K562 (cell line): ENCODE measurements around the gene PSRC1. TPM values are rescaled to one million over a fixed set of nuclear protein-coding genes. Genes with fewer than 3 reads are reported as not detected.

ENCODE experiments used
- CREM ChIP-seq: IDR thresholded peaks from 2 replicates; pipeline ENCODE4 v1.6.1; 2014; ENCODE audit warnings: antibody characterized with exemption, low read depth
- FOXP1 ChIP-seq: sonication (generic); formaldehyde crosslinking; IDR thresholded peaks from 2 replicates; pipeline ENCODE4 v1.8.0; 2022; ENCODE audit warnings: mild to moderate bottlenecking, missing genetic modification reagents
- GATAD2B ChIP-seq: fragments of 450-650 bp; IDR thresholded peaks from 2 replicates; pipeline ENCODE4 v1.6.1; 2017; ENCODE audit warnings: mild to moderate bottlenecking, borderline replicate concordance
- GTF2E2 ChIP-seq: fragments of 200-800 bp; sonication (Bioruptor generic); IDR thresholded peaks from 2 replicates; pipeline ENCODE4 v1.6.1; 2016; ENCODE audit warnings: missing genetic modification characterization, missing compliant biosample characterization
- MCM7 ChIP-seq, 2 experiments: fragments of 450-650 bp; IDR thresholded peaks; 2 replicates each; pipeline ENCODE4 v1.6.1; 2016 to 2018
- NR2C1 ChIP-seq, 2 experiments: fragments of 450-650 bp; IDR thresholded peaks; 2 replicates each; pipeline ENCODE4 v1.6.1; 2017; ENCODE audit warnings: mild to moderate bottlenecking in 2 of 2, antibody characterized with exemption in 1 of 2, inconsistent platforms in 1 of 2, missing compliant biosample characterization in 1 of 2, missing genetic modification characterization in 1 of 2
- POLR2B ChIP-seq: fragments of 450-650 bp; IDR thresholded peaks from 2 replicates; pipeline ENCODE4 v1.6.1; 2018; ENCODE audit warnings: low read depth; ENCODE audit not compliant: partially characterized antibody
- SETDB1 ChIP-seq: IDR thresholded peaks from one replicate; pipeline ENCODE4 v1.6.1; 2012; ENCODE audit warnings: low read length, control low read depth, inconsistent platforms
- WHSC1 ChIP-seq: IDR thresholded peaks from one replicate; pipeline ENCODE4 v1.6.1; 2012; ENCODE audit warnings: low read length, control low read depth, inconsistent platforms
- ZC3H8 ChIP-seq: fragments of 450-650 bp; IDR thresholded peaks from 2 replicates; pipeline ENCODE4 v1.6.1; 2017
- ZKSCAN3 ChIP-seq: fragments of 250-450 bp; sonication (Bioruptor Pico); IDR thresholded peaks from 2 replicates; pipeline ENCODE4 v1.4.0; 2020
- ZNF583 ChIP-seq: fragments of 250-450 bp; sonication (Bioruptor Pico); IDR thresholded peaks from 2 replicates; pipeline ENCODE4 v1.4.0; 2020
- ZNF766 ChIP-seq: fragments of 200-800 bp; sonication (Bioruptor generic); conservative IDR thresholded peaks from 2 replicates; pipeline ENCODE4 v1.6.1; 2016; ENCODE audit warnings: missing genetic modification characterization, missing compliant biosample characterization
- polyA plus RNA-seq, 8 experiments: library from polyadenylated mRNA; depleted of rRNA in 4 of 8; stranded (reverse) in 5 of 8; unstranded in 3 of 8; fragments of >200 nt; fragmentation: Nextera tagmentation in 2 of 8; fragmentation: Illumina TruSeq in 1 of 8; extraction: Ambion mirVana in 2 of 8; extraction: Trizol in 1 of 8; gene quantifications; 2 replicates each; pipeline versions ENCODE4 v1.2.1 to v1.2.3, GENCODE V29; 2011 to 2014; ENCODE audit warnings: inconsistent platforms in 1 of 8, missing spikeins in 1 of 8
- total RNA-seq, 7 experiments: library from RNA; depleted of rRNA in 6 of 7; stranded (reverse); fragments of >200 nt in 6 of 7; fragmentation: Illumina TruSeq in 2 of 7; extraction: Trizol in 2 of 7; gene quantifications; 2 replicates each; pipeline versions ENCODE4 v1.2.1 to v1.2.3, GENCODE V29; 2011 to 2021; ENCODE audit warnings: low replicate concordance in 1 of 7
- TF ChIP-seq, protein P1 (sequence below), 2 experiments: fragments of 450-650 bp in 1 of 2; sonication (generic) in 1 of 2; formaldehyde crosslinking in 1 of 2; IDR thresholded peaks in 1 of 2; conservative IDR thresholded peaks in 1 of 2; 2 replicates each; pipeline versions ENCODE4 v1.6.1 to v1.8.1; 2016 to 2023; ENCODE audit warnings: mild to moderate bottlenecking in 2 of 2, moderate library complexity in 2 of 2, inconsistent platforms in 1 of 2, missing genetic modification reagents in 1 of 2
- TF ChIP-seq, protein P2 (sequence below): fragments of 450-650 bp; IDR thresholded peaks from 2 replicates; pipeline ENCODE4 v1.6.1; 2018; ENCODE audit not compliant: partially characterized antibody
- TF ChIP-seq, protein P3 (sequence below): fragments of 450-650 bp; formaldehyde crosslinking; conservative IDR thresholded peaks from 2 replicates; pipeline ENCODE4 v1.4.0; 2022; ENCODE audit warnings: mild to moderate bottlenecking, missing genetic modification characterization
- TF ChIP-seq, protein P4 (sequence below), 2 experiments: fragments of 450-650 bp; IDR thresholded peaks; 2 replicates each; pipeline ENCODE4 v1.6.1; 2016
- TF ChIP-seq, protein P5 (sequence below): fragments of 450-650 bp; IDR thresholded peaks from 2 replicates; pipeline ENCODE4 v1.6.1; 2016; ENCODE audit warnings: low read depth, mild to moderate bottlenecking, moderate library complexity
- TF ChIP-seq, protein P6 (sequence below): sonication (generic); formaldehyde crosslinking; IDR thresholded peaks from 2 replicates; pipeline ENCODE4 v1.9.0; 2022; ENCODE audit warnings: mild to moderate bottlenecking, missing genetic modification reagents

PSRC1 gene
- total and polyA plus RNA-seq, 9 of the 15 experiments (the other 6 are each of a cell fraction or from before 2014, with no cell fraction given) = 6.5 to 65.2 (median 39.3) TPM

DNA sequence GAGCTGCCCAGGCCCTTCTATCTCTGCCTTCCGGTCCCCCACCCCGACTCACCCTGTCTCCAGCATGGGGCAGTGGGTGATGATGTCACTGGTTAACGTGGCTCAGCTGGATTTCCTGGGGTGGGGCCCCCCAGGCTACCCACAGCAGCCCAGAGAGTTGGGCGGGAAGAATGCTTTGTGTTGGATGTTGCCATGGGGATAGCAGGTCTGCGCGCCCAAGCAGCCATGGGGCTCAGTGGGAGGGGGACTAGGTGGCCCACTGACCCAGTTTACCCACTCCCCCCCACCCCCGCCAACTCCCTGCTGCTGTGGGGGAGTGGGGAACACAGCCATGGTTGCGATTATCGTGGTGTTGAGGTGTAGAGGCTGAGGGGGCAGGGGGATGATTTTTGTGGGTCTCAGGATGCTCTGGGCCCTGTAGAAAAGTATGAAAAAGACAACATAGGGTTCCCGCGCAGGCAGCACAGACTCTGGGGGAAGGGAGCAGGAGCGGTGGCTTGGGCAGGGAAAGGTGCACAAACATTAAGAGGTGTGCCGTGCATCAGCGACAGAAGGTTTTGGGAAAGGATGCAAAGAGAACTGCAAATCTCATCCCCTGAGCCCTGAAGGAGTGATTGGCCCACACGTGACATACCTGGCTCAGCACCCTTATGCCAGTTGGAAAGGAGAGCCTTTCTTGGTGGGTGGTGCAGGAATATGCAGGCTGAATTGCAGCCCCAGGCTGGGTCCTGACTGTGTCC is 25.1 kb downstream of the PSRC1 start (continued):
- TF ChIP-seq, protein P1, sequence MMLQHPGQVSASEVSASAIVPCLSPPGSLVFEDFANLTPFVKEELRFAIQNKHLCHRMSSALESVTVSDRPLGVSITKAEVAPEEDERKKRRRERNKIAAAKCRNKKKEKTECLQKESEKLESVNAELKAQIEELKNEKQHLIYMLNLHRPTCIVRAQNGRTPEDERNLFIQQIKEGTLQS (IDR thresholded peaks at IDR 0.05) = peak; percentile 68
- TF ChIP-seq, protein P1 (CRISPR knock-in tag; conservative IDR thresholded peaks at IDR 0.05) = no peak
- TF ChIP-seq CREM (peak; percentile 46), ZNF766 (CRISPR knock-in tag) (no peak), FOXP1 (CRISPR knock-in tag) (no peak), POLR2B (no peak), ZNF583 (no peak), GATAD2B (no peak), SETDB1 (no peak), MCM7 (IDR thresholded peaks at IDR 0.05) (no peak), ZC3H8 (no peak), ZKSCAN3 (CRISPR knock-in tag) (no peak), GTF2E2 (no peak), WHSC1 (no peak), NR2C1 (IDR thresholded peaks at IDR 0.05) (no peak), NR2C1 (tag; IDR thresholded peaks at IDR 0.05) (no peak)
- TF ChIP-seq, protein P2, sequence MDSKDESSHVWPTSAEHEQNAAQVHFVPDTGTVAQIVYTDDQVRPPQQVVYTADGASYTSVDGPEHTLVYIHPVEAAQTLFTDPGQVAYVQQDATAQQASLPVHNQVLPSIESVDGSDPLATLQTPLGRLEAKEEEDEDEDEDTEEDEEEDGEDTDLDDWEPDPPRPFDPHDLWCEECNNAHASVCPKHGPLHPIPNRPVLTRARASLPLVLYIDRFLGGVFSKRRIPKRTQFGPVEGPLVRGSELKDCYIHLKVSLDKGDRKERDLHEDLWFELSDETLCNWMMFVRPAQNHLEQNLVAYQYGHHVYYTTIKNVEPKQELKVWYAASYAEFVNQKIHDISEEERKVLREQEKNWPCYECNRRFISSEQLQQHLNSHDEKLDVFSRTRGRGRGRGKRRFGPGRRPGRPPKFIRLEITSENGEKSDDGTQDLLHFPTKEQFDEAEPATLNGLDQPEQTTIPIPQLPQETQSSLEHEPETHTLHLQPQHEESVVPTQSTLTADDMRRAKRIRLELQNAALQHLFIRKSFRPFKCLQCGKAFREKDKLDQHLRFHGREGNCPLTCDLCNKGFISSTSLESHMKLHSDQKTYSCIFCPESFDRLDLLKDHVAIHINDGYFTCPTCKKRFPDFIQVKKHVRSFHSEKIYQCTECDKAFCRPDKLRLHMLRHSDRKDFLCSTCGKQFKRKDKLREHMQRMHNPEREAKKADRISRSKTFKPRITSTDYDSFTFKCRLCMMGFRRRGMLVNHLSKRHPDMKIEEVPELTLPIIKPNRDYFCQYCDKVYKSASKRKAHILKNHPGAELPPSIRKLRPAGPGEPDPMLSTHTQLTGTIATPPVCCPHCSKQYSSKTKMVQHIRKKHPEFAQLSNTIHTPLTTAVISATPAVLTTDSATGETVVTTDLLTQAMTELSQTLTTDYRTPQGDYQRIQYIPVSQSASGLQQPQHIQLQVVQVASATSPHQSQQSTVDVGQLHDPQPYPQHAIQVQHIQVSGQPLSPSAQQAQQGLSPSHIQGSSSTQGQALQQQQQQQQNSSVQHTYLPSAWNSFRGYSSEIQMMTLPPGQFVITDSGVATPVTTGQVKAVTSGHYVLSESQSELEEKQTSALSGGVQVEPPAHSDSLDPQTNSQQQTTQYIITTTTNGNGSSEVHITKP = no peak
- TF ChIP-seq, protein P3, sequence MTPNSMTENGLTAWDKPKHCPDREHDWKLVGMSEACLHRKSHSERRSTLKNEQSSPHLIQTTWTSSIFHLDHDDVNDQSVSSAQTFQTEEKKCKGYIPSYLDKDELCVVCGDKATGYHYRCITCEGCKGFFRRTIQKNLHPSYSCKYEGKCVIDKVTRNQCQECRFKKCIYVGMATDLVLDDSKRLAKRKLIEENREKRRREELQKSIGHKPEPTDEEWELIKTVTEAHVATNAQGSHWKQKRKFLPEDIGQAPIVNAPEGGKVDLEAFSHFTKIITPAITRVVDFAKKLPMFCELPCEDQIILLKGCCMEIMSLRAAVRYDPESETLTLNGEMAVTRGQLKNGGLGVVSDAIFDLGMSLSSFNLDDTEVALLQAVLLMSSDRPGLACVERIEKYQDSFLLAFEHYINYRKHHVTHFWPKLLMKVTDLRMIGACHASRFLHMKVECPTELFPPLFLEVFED = no peak
- TF ChIP-seq, protein P4, sequence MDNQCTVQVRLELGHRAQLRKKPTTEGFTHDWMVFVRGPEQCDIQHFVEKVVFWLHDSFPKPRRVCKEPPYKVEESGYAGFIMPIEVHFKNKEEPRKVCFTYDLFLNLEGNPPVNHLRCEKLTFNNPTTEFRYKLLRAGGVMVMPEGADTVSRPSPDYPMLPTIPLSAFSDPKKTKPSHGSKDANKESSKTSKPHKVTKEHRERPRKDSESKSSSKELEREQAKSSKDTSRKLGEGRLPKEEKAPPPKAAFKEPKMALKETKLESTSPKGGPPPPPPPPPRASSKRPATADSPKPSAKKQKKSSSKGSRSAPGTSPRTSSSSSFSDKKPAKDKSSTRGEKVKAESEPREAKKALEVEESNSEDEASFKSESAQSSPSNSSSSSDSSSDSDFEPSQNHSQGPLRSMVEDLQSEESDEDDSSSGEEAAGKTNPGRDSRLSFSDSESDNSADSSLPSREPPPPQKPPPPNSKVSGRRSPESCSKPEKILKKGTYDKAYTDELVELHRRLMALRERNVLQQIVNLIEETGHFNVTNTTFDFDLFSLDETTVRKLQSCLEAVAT (IDR thresholded peaks at IDR 0.05) = no peak
- TF ChIP-seq, protein P5, sequence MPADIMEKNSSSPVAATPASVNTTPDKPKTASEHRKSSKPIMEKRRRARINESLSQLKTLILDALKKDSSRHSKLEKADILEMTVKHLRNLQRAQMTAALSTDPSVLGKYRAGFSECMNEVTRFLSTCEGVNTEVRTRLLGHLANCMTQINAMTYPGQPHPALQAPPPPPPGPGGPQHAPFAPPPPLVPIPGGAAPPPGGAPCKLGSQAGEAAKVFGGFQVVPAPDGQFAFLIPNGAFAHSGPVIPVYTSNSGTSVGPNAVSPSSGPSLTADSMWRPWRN = no peak
- TF ChIP-seq, protein P6, sequence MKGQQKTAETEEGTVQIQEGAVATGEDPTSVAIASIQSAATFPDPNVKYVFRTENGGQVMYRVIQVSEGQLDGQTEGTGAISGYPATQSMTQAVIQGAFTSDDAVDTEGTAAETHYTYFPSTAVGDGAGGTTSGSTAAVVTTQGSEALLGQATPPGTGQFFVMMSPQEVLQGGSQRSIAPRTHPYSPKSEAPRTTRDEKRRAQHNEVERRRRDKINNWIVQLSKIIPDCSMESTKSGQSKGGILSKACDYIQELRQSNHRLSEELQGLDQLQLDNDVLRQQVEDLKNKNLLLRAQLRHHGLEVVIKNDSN = 0 out of 2 replicates have a peak, but pooled peaks have one; percentile 21
